Neural progenitor cell (in vitro differentiated cells): ENCODE results near the gene CASK. TPM values are rescaled to one million over a fixed set of nuclear protein-coding genes. Genes with fewer than 3 reads are reported as not detected.

Experiments used
- DNase-seq: peaks from one replicate; pipeline ENCODE4 v3.0.0-alpha.2; 2016; ENCODE audit warnings: low spot score
- H2AFZ ChIP-seq: fragments of 200-600 bp; sonication (generic); replicated peaks from 2 replicates; pipeline ENCODE4 v1.6.1; 2016; ENCODE audit warnings: antibody characterized with exemption
- H3F3A ChIP-seq: fragments of 200-600 bp; sonication (generic); 2 replicates; pipeline ENCODE4 v1.6.1; 2016; ENCODE audit warnings: antibody characterized with exemption, low read depth
- H3K27ac ChIP-seq: fragments of 200-600 bp; sonication (generic); 2 replicates; pipeline ENCODE4 v1.5.1; 2016; ENCODE audit warnings: mild to moderate bottlenecking
- H3K27me3 ChIP-seq: fragments of 200-600 bp; sonication (generic); 2 replicates; pipeline ENCODE4 v1.6.1; 2016; ENCODE audit warnings: mild to moderate bottlenecking, moderate library complexity
- H3K36me3 ChIP-seq: fragments of 200-600 bp; sonication (generic); 2 replicates; pipeline ENCODE4 v1.5.1; 2016
- H3K4me1 ChIP-seq: fragments of 200-600 bp; sonication (generic); 2 replicates; pipeline ENCODE4 v1.6.1; 2016; ENCODE audit warnings: mixed run types
- H3K4me2 ChIP-seq: fragments of 200-600 bp; sonication (generic); 2 replicates; pipeline ENCODE4 v1.6.1; 2016
- H3K4me3 ChIP-seq: fragments of 200-600 bp; sonication (generic); 2 replicates; pipeline ENCODE4 v1.5.1; 2016
- H3K79me2 ChIP-seq: fragments of 200-600 bp; sonication (generic); 2 replicates; pipeline ENCODE4 v1.6.1; 2016; ENCODE audit warnings: low read depth
- H3K9ac ChIP-seq: fragments of 200-600 bp; sonication (generic); 2 replicates; pipeline ENCODE4 v1.6.1; 2016
- H3K9me3 ChIP-seq: fragments of 200-600 bp; sonication (generic); 2 replicates; pipeline ENCODE4 v1.5.1; 2016; ENCODE audit warnings: low read depth
- H4K20me1 ChIP-seq: fragments of 200-600 bp; sonication (generic); 2 replicates; pipeline ENCODE4 v1.6.1; 2016; ENCODE audit warnings: low read depth
- H3K27ac Mint-ChIP-seq: 3 replicates; pipeline ENCODE4 v1.8.0; 2021; ENCODE audit warnings: mixed read lengths
- H3K27me3 Mint-ChIP-seq: 2 replicates; pipeline ENCODE4 v1.8.0; 2022; ENCODE audit warnings: low read depth, mild to moderate bottlenecking, inconsistent platforms, moderate library complexity, mixed read lengths; ENCODE audit not compliant: insufficient read depth
- H3K36me3 Mint-ChIP-seq: 3 replicates; pipeline ENCODE4 v1.8.0; 2021; ENCODE audit warnings: mixed read lengths
- H3K4me1 Mint-ChIP-seq: 3 replicates; pipeline ENCODE4 v1.8.0; 2021; ENCODE audit warnings: mixed read lengths
- H3K4me3 Mint-ChIP-seq: 3 replicates; pipeline ENCODE4 v1.8.0; 2021; ENCODE audit warnings: mild to moderate bottlenecking, moderate library complexity, mixed read lengths
- H3K9me3 Mint-ChIP-seq: 3 replicates; pipeline ENCODE4 v1.8.0; 2020; ENCODE audit warnings: mixed read lengths
- CTCF ChIP-seq: fragments of 200-600 bp; sonication (generic); IDR thresholded peaks from 2 replicates; pipeline ENCODE4 v1.5.1; 2017; ENCODE audit warnings: antibody characterized with exemption, mild to moderate bottlenecking
- EZH2 ChIP-seq: fragments of 200-600 bp; sonication (generic); IDR thresholded peaks from 2 replicates; pipeline ENCODE4 v1.6.1; 2017; ENCODE audit warnings: antibody characterized with exemption, mild to moderate bottlenecking, moderate library complexity
- EZH2phosphoT487 ChIP-seq: fragments of 200-600 bp; sonication (generic); IDR thresholded peaks from 2 replicates; pipeline ENCODE4 v1.6.1; 2017; ENCODE audit warnings: antibody characterized with exemption
- total RNA-seq: library from RNA; depleted of rRNA; stranded (reverse); fragments of >200 nt; gene quantifications from 2 replicates; pipeline ENCODE4 v1.2.3, GENCODE V29; 2015; ENCODE audit warnings: low replicate concordance

Gene CASK
- total RNA-seq, 1 donor from 2014 or later, result 85.4 TPM

GRCh38 chrX:41761169-41761568 lies 162.2 kb downstream of the CASK start:
- H3K4me1 Mint-ChIP-seq, result no peaks in the 10 kb centered on the region
- no peak overlapping the region for H3K27ac ChIP-seq
- H3K4me2 ChIP-seq, result no peak overlapping the region
- no peaks in the 10 kb centered on the region for H3K27me3 Mint-ChIP-seq
- H3K36me3 Mint-ChIP-seq, result no peaks in the 10 kb centered on the region
- H3K27me3 ChIP-seq, result no peaks in the 10 kb centered on the region
- H3K79me2 ChIP-seq, result peaks cover 9% of the 10 kb centered on the region
- no peak overlapping the region for H3K4me3 Mint-ChIP-seq
- H4K20me1 ChIP-seq, result no peaks in the 10 kb centered on the region
- no peaks in the 10 kb centered on the region for H3F3A ChIP-seq
- no peak overlapping the region for H3K4me3 ChIP-seq
- H3K27ac Mint-ChIP-seq, result no peak overlapping the region
- no peaks in the 10 kb centered on the region for H3K4me1 ChIP-seq
- no peak for DNase-seq
- H2AFZ ChIP-seq, result no peak overlapping the region
- no peak overlapping the region for H3K9ac ChIP-seq
- no peaks in the 10 kb centered on the region for H3K9me3 Mint-ChIP-seq
- no peaks in the 10 kb centered on the region for H3K36me3 ChIP-seq
- H3K9me3 ChIP-seq, result peaks cover 3% of the 10 kb centered on the region
- TF ChIP-seq CTCF, result no peak
- no peak for TF ChIP-seq EZH2
- TF ChIP-seq EZH2phosphoT487, result no peak

GRCh38 chrX:41759817-41760216 lies 163.5 kb downstream of the CASK start:
- H3K27me3 Mint-ChIP-seq, result no peaks in the 10 kb centered on the region

GRCh38 chrX:41758401-41758800 lies 165.0 kb downstream of the CASK start:
- no peak for TF ChIP-seq EZH2
- TF ChIP-seq CTCF, result no peak
- TF ChIP-seq EZH2phosphoT487, result no peak
- Histone ChIP-seq H3K9ac (no peak overlapping the region), H3K4me3 (no peak overlapping the region), H3K36me3 (peaks cover 3% of the 10 kb centered on the region), H3K27ac (no peak overlapping the region), H3K4me1 (no peaks in the 10 kb centered on the region), H3K79me2 (peaks cover 10% of the 10 kb centered on the region), H4K20me1 (no peaks in the 10 kb centered on the region), H2AFZ (no peak overlapping the region), H3K9me3 (peaks cover 3% of the 10 kb centered on the region), H3K27me3 (no peaks in the 10 kb centered on the region), H3K4me2 (no peak overlapping the region), H3F3A (no peaks in the 10 kb centered on the region)
- H3K27ac Mint-ChIP-seq, result no peak overlapping the region
- DNase-seq, result no peak
- H3K4me3 Mint-ChIP-seq, result no peak overlapping the region
- no peaks in the 10 kb centered on the region for H3K27me3 Mint-ChIP-seq
- no peaks in the 10 kb centered on the region for H3K4me1 Mint-ChIP-seq
- no peaks in the 10 kb centered on the region for H3K36me3 Mint-ChIP-seq
- H3K9me3 Mint-ChIP-seq, result no peaks in the 10 kb centered on the region

More at GRCh38 chrX:41759817-41760216, 163.5 kb downstream of the CASK start:
- Mint-ChIP-seq H3K9me3 (no peaks in the 10 kb centered on the region), H3K27ac (no peak overlapping the region), H3K4me1 (no peaks in the 10 kb centered on the region), H3K4me3 (no peak overlapping the region), H3K36me3 (no peaks in the 10 kb centered on the region)
- peaks cover 3% of the 10 kb centered on the region for H3K9me3 ChIP-seq
- no peak overlapping the region for H3K27ac ChIP-seq
- peak; percentile 71 for TF ChIP-seq CTCF
- no peak for TF ChIP-seq EZH2phosphoT487
- no peak for TF ChIP-seq EZH2
- H3K36me3 ChIP-seq, result peaks cover 3% of the 10 kb centered on the region
- H4K20me1 ChIP-seq, result no peaks in the 10 kb centered on the region
- H3K79me2 ChIP-seq, result peaks cover 10% of the 10 kb centered on the region
- peak; percentile 43 for DNase-seq
- no peak overlapping the region for H3K4me2 ChIP-seq
- H3F3A ChIP-seq, result no peaks in the 10 kb centered on the region
- H3K4me1 ChIP-seq, result no peaks in the 10 kb centered on the region
- H3K9ac ChIP-seq, result no peak overlapping the region
- H3K4me3 ChIP-seq, result no peak overlapping the region
- no peak overlapping the region for H2AFZ ChIP-seq
- H3K27me3 ChIP-seq, result no peaks in the 10 kb centered on the region
